ENCODE results near the gene PDZD2.

DNA sequence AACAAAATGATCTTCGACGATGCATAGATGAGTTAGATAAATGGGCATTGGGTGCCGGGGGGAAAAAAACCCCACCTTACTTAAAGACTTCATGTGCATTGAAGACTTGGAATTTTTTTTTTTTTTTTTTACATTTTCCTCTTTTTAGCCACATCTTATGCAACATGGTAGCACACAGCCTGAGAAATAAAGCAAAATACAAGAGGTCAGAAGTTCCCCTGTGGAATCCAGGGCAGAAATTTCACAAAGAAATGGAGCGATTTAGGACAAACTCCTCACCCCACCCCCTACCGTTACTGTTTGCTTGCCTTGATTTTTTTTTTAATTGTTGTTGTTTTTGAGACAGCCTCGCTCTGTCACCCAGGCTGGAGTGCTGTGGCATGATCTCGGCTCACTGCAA lies 382.0 kb downstream of the PDZD2 start:
- TF ChIP-seq, protein P1, sequence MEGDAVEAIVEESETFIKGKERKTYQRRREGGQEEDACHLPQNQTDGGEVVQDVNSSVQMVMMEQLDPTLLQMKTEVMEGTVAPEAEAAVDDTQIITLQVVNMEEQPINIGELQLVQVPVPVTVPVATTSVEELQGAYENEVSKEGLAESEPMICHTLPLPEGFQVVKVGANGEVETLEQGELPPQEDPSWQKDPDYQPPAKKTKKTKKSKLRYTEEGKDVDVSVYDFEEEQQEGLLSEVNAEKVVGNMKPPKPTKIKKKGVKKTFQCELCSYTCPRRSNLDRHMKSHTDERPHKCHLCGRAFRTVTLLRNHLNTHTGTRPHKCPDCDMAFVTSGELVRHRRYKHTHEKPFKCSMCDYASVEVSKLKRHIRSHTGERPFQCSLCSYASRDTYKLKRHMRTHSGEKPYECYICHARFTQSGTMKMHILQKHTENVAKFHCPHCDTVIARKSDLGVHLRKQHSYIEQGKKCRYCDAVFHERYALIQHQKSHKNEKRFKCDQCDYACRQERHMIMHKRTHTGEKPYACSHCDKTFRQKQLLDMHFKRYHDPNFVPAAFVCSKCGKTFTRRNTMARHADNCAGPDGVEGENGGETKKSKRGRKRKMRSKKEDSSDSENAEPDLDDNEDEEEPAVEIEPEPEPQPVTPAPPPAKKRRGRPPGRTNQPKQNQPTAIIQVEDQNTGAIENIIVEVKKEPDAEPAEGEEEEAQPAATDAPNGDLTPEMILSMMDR (IDR thresholded peaks at IDR 0.05) = no peak
- TF ChIP-seq POLR2A (IDR thresholded peaks at IDR 0.05) = no peak
- no peak for TF ChIP-seq EP300 (IDR thresholded peaks at IDR 0.05)
